Colonic mucosa (tissue), 4 donors: ENCODE results near the gene UNC5B. TPM values are rescaled to one million over a fixed set of nuclear protein-coding genes. Genes with fewer than 3 reads are reported as not detected.

Source experiments
- DNase-seq: peaks from one replicate; pipeline ENCODE4 v3.0.0-alpha.2; 2020
- H3K27ac ChIP-seq: fragments of 200-600 bp; one replicate; pipeline ENCODE4 v1.8.0; 2021
- H3K27me3 ChIP-seq: fragments of 200-600 bp; one replicate; pipeline ENCODE4 v1.8.0; 2021
- H3K36me3 ChIP-seq: fragments of 200-600 bp; one replicate; pipeline ENCODE4 v1.8.0; 2021
- H3K4me1 ChIP-seq: fragments of 200-600 bp; one replicate; pipeline ENCODE4 v1.8.0; 2021; ENCODE audit warnings: mild to moderate bottlenecking
- H3K4me3 ChIP-seq: fragments of 200-600 bp; one replicate; pipeline ENCODE4 v1.8.0; 2021
- H3K9ac ChIP-seq, 2 donors: one replicate each; pipeline ENCODE4 v1.7.0; 2013; ENCODE audit warnings: control low read depth in 2 of 2, low read depth in 2 of 2, low read length in 2 of 2
- H3K9me3 ChIP-seq: fragments of 200-600 bp; one replicate; pipeline ENCODE4 v1.8.0; 2021
- CTCF ChIP-seq: fragments of 200-600 bp; IDR thresholded peaks from one replicate; pipeline ENCODE4 v1.8.0; 2022; ENCODE audit warnings: antibody characterized with exemption, mild to moderate bottlenecking
- intact Hi-C: fragments of 100-400 bp; cut with DNase I; formaldehyde crosslinking; loops from one replicate; pipeline ENCODE4 v1.14.1; 2022
- total RNA-seq, 2 donors: library from RNA; stranded (reverse); fragmentation: NEBNext Ultra II Directional in 1 of 2; extraction: Animal tissue kit (Norgen Biotek cat#: 25700) in 1 of 2; gene quantifications; one replicate each; pipeline ENCODE4 v1.2.1, GENCODE V29; 2021
- donor health status: healthy.
- donor health status: DM: no; HTN: no; CAD: no.
- donor health status: DM: no; HTN: no; CAD: no.

UNC5B gene
- total RNA-seq, 2 donors from 2014 or later = 18.4 to 18.5 TPM

- intact Hi-C loops = no loop called here
- no peak for TF ChIP-seq CTCF
- H3K9me3 ChIP-seq = no peaks in the 10 kb centered on the region
- no peaks in the 10 kb centered on the region for H3K4me1 ChIP-seq
- H3K27ac ChIP-seq = no peak overlapping the region
- H3K36me3 ChIP-seq = no peaks in the 10 kb centered on the region
- no peaks in the 10 kb centered on the region for H3K27me3 ChIP-seq
- H3K4me3 ChIP-seq = no peak overlapping the region
- DNase-seq = no peak
- no peak overlapping the region for H3K9ac ChIP-seq
Observed at GRCh38 chr10:71306979-71307378, 94.6 kb downstream of the UNC5B start.

DNA sequence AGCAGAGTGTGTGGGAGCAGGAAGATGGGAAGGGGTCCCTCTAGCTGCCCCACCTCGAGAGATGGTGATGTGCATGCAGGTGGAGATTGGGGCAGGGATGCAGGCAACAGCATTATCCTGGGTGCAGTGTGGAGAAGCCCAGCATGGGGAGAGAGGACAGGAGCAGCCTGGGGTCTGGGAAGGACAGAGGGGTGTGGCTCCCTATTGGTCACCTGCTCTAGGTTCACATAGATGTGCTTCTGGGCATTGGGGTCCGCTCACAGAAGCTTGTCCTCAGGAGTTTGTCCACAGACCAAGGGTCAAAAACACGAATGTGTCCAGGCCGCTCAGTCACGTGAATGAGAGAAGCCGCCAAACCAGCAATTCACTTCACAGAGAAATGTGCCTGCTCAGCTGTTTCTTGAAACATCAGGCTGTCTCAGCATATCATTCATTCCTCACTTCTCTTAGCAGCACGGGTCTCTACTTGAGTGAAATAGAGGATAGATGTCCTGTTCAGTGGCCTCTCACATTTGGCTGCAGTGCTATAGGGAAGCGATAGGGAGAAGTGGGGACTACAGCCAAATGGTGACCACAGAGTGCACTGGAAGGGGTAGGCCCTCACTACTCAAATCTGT lies 95.2 kb downstream of the UNC5B start:
- no peak overlapping the region for H3K4me3 ChIP-seq
- no peak for TF ChIP-seq CTCF
- intact Hi-C loops = no loop called here
- H3K27me3 ChIP-seq = no peaks in the 10 kb centered on the region
- H3K27ac ChIP-seq = no peak overlapping the region
- H3K36me3 ChIP-seq = no peaks in the 10 kb centered on the region
- H3K9ac ChIP-seq = no peak overlapping the region
- DNase-seq = no peak
- no peaks in the 10 kb centered on the region for H3K4me1 ChIP-seq
- no peaks in the 10 kb centered on the region for H3K9me3 ChIP-seq

- no peaks in the 10 kb centered on the region for H3K36me3 ChIP-seq
- DNase-seq = no peak
- intact Hi-C loops = no loop called here
Observed at GRCh38 chr10:71308244-71308643, 95.9 kb downstream of the UNC5B start.

GRCh38 chr10:71308985-71309384 lies 96.6 kb downstream of the UNC5B start:
- H3K9ac ChIP-seq = no peak overlapping the region

More at GRCh38 chr10:71308244-71308643, 95.9 kb downstream of the UNC5B start:
- Histone ChIP-seq H3K4me3 (no peak overlapping the region), H3K27ac (no peak overlapping the region), H3K9ac (no peak overlapping the region), H3K4me1 (no peaks in the 10 kb centered on the region), H3K9me3 (no peaks in the 10 kb centered on the region), H3K27me3 (no peaks in the 10 kb centered on the region)
- no peak for TF ChIP-seq CTCF

GRCh38 chr10:71309919-71310318 lies 97.5 kb downstream of the UNC5B start:
- Histone ChIP-seq H3K4me3 (no peak overlapping the region), H3K27me3 (no peaks in the 10 kb centered on the region), H3K9ac (no peak overlapping the region), H3K27ac (no peak overlapping the region), H3K4me1 (no peaks in the 10 kb centered on the region), H3K36me3 (no peaks in the 10 kb centered on the region), H3K9me3 (no peaks in the 10 kb centered on the region)
- intact Hi-C loops = loop anchor here (5.0 kb wide), 3 partner anchors 397 to 587 kb away; no protein-coding TSS in a partner anchor
- no peak for DNase-seq
- TF ChIP-seq CTCF = no peak

More at GRCh38 chr10:71308985-71309384, 96.6 kb downstream of the UNC5B start:
- no peak overlapping the region for H3K27ac ChIP-seq
- no peaks in the 10 kb centered on the region for H3K9me3 ChIP-seq
- H3K4me1 ChIP-seq = no peaks in the 10 kb centered on the region
- no peak for DNase-seq
- no peaks in the 10 kb centered on the region for H3K36me3 ChIP-seq
- intact Hi-C loops = no loop called here
- TF ChIP-seq CTCF = no peak
- no peak overlapping the region for H3K4me3 ChIP-seq
- no peaks in the 10 kb centered on the region for H3K27me3 ChIP-seq
